Common myeloid progenitor, CD34-positive (primary cell): ENCODE results near the gene EHD3.

ENCODE experiments used
- CTCF ChIA-PET: fragments of 350-600 bp; sonication (Branson Sonifier 250); formaldehyde crosslinking; loops from one replicate; lab custom pipeline; 2021; ENCODE audit warnings: antibody characterized with exemption; lab: Charles Lee
- POLR2A ChIA-PET: fragments of 350-600 bp; sonication (Branson Sonifier 250); formaldehyde crosslinking; loops from one replicate; lab custom pipeline; 2021; ENCODE audit warnings: antibody characterized with exemption; lab: Charles Lee
- DNase-seq, 3 donors: peaks; one replicate each; pipeline versions ENCODE4 v3.0.0 to v3.0.0-alpha.2; 2013
- H3K27ac ChIP-seq, 2 experiments: 1 replicate in 1 of 2; 2 replicates in 1 of 2; pipeline ENCODE4 v1.7.0; 2013; ENCODE audit warnings: inconsistent platforms in 2 of 2, low read length in 2 of 2, mild to moderate bottlenecking in 2 of 2, low read depth in 1 of 2, moderate library complexity in 1 of 2; ENCODE audit not compliant: severe bottlenecking in 2 of 2, insufficient read depth in 1 of 2, poor library complexity in 1 of 2
- H3K27me3 ChIP-seq, 5 experiments: replicated peaks in 2 of 5; 1 replicate in 3 of 5; 2 replicates in 2 of 5; pipeline versions ENCODE4 v1.6.1 to v1.7.0; 2013; ENCODE audit warnings: low read length in 4 of 5, mild to moderate bottlenecking in 2 of 5, moderate library complexity in 2 of 5, inconsistent platforms in 1 of 5; ENCODE audit not compliant: insufficient read depth in 5 of 5, control insufficient read depth in 4 of 5
- H3K36me3 ChIP-seq, 4 experiments: 1 replicate in 2 of 4; 2 replicates in 2 of 4; pipeline versions ENCODE4 v1.6.1 to v1.7.0; 2013; ENCODE audit warnings: low read length in 3 of 4, control low read depth in 1 of 4, mild to moderate bottlenecking in 1 of 4; ENCODE audit not compliant: control insufficient read depth in 4 of 4, insufficient read depth in 4 of 4
- H3K4me1 ChIP-seq, 4 experiments: 1 replicate in 3 of 4; 2 replicates in 1 of 4; pipeline versions ENCODE4 v1.6.1 to v1.7.1; 2013; ENCODE audit warnings: low read length in 3 of 4, mild to moderate bottlenecking in 3 of 4, control low read depth in 1 of 4, inconsistent platforms in 1 of 4, moderate library complexity in 1 of 4; ENCODE audit not compliant: control insufficient read depth in 4 of 4, insufficient read depth in 4 of 4; ENCODE audit errors: control extremely low read depth in 1 of 4
- H3K4me3 ChIP-seq, 7 experiments: 1 replicate in 4 of 7; 2 replicates in 3 of 7; pipeline versions ENCODE4 v1.5.1 to v1.7.0; 2013; ENCODE audit warnings: mild to moderate bottlenecking in 7 of 7, low read length in 6 of 7, moderate library complexity in 6 of 7, inconsistent platforms in 2 of 7, low read depth in 2 of 7, control low read depth in 1 of 7; ENCODE audit not compliant: insufficient read depth in 4 of 7, control insufficient read depth in 1 of 7; ENCODE audit errors: extremely low read depth in 1 of 7
- H3K9me3 ChIP-seq, 5 experiments: 1 replicate in 4 of 5; 2 replicates in 1 of 5; pipeline versions ENCODE4 v1.6.1 to v1.7.1; 2013; ENCODE audit warnings: low read length in 4 of 5, mild to moderate bottlenecking in 2 of 5, inconsistent platforms in 1 of 5, low read depth in 1 of 5, moderate library complexity in 1 of 5; ENCODE audit not compliant: control insufficient read depth in 4 of 5, insufficient read depth in 2 of 5; ENCODE audit errors: control extremely low read depth in 1 of 5
- WGBS: methylation state at CpG from one replicate; pipeline ENCODE4 v1.1.5; 2013; ENCODE audit not compliant: insufficient coverage; 5-methylcytosine and 5-hydroxymethylcytosine counted together

EHD3 gene

DNA sequence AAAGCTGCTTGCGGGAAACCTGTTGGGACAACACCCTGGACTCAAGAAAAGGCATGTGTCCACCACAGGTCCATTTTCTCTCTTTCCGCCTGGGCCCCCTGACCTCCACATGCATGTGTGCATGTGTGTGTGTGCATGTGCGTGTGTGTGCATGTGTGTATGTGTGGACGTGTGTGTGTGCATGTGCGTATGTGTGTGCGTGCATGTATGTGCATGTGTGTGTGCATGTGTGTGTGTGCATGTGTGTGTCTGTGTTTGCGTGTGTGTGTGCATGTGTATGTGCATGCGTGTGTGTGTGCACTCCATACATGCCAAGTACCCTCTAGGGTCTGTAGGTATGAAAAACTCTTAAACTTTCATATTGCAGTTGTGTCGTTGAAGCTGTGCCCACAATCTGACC, 33.0 kb upstream of the EHD3 start:
- 100% methylated on average over 3 of the region's 9 CpGs for WGBS
- no peak overlapping the region for H3K4me3 ChIP-seq
- H3K36me3 ChIP-seq, result peaks cover 0 to 16% (median 0%) of the 10 kb centered on the region in 4 experiments
- no peak overlapping the region for H3K27ac ChIP-seq
- H3K4me1 ChIP-seq, result no peaks in the 10 kb centered on the region
- no peaks in the 10 kb centered on the region for H3K9me3 ChIP-seq
- CTCF ChIA-PET, result no interaction called here
- no peak for DNase-seq
- POLR2A ChIA-PET, result no interaction called here
- H3K27me3 ChIP-seq, result no peaks in the 10 kb centered on the region

DNA sequence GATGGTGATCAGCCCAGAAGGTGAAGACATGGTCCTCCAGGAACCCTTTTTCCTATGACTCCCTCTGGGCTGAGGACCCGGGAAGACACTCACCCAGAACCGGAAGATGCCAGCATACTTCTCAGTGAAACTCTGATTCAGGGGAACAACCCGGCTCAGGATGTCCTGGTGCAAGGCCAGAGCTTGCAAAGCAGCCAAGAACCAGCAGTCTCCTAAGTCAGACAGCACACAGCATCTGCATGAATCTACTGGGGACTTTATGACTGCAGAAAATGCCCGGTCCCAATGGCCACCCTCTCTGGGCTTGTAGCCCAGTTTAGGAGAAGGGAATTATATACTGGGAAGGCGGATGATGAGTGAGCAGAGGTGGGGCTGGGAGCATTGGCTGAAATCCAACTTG, 31.9 kb upstream of the EHD3 start:
- no peaks in the 10 kb centered on the region for H3K9me3 ChIP-seq
- POLR2A ChIA-PET, result no interaction called here
- H3K27me3 ChIP-seq, result no peaks in the 10 kb centered on the region
- H3K4me3 ChIP-seq, result no peak overlapping the region
- 95% methylated on average over 3 of the region's 5 CpGs for WGBS
- DNase-seq, result no peak
- peaks cover 0 to 8% (median 0%) of the 10 kb centered on the region in 4 experiments for H3K36me3 ChIP-seq
- CTCF ChIA-PET, result no interaction called here
- H3K27ac ChIP-seq, result no peak overlapping the region
- no peaks in the 10 kb centered on the region for H3K4me1 ChIP-seq

GRCh38 chr2:31202833-31203232, 31.1 kb upstream of the EHD3 start:
- Histone ChIP-seq H3K27ac (no peak overlapping the region), H3K9me3 (no peaks in the 10 kb centered on the region), H3K4me1 (no peaks in the 10 kb centered on the region), H3K27me3 (no peaks in the 10 kb centered on the region), H3K36me3 (peaks cover 0 to 7% (median 0%) of the 10 kb centered on the region in 4 experiments), H3K4me3 (no peak overlapping the region)
- no peak for DNase-seq
- 100% methylated on average over 4 of the region's 5 CpGs for WGBS
- ChIA-PET CTCF (interaction anchor here (1.0 to 1.3 kb wide), 2 partner anchors 18 to 32 kb away, joined by 3 read pairs; no protein-coding TSS in a partner anchor), POLR2A (no interaction called here)

GRCh38 chr2:31203916-31204315, 30.0 kb upstream of the EHD3 start:
- no peaks in the 10 kb centered on the region for H3K9me3 ChIP-seq
- H3K27ac ChIP-seq, result no peak overlapping the region
- H3K4me1 ChIP-seq, result no peaks in the 10 kb centered on the region
- peaks cover 0 to 7% (median 0%) of the 10 kb centered on the region in 4 experiments for H3K36me3 ChIP-seq
- ChIA-PET POLR2A (no interaction called here), CTCF (interaction anchor here (1.3 kb wide), 1 partner anchor 33 kb away, joined by 3 read pairs; no protein-coding TSS in a partner anchor)
- H3K4me3 ChIP-seq, result no peak overlapping the region
- H3K27me3 ChIP-seq, result no peaks in the 10 kb centered on the region
- DNase-seq, result no peak

DNA sequence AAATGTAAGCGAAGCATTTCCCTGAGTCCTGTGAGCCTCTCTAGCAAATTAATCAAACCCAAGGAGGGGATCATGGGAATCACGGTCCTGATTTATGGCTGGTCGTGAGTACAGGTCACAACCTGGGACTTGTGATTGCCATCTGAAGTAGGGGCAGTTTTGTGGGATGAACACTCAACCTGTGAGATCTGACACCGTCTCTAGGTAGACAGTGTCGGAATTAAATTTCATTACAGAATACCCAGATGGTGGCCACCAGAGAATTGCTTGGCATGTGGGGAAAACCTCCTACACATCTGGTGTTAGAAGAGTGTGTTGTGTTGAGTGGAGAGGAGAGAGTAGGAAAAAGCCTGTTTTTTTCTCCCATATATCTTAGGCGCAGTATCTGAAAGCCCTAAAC, 29.2 kb upstream of the EHD3 start:
- 88% methylated on average over 5 of the region's 6 CpGs for WGBS
- peaks cover 0 to 3% (median 0%) of the 10 kb centered on the region in 4 experiments for H3K36me3 ChIP-seq
- CTCF ChIA-PET, result no interaction called here
- no peak overlapping the region for H3K4me3 ChIP-seq
- no peaks in the 10 kb centered on the region for H3K4me1 ChIP-seq
- no peak for DNase-seq
- no peaks in the 10 kb centered on the region for H3K9me3 ChIP-seq
- POLR2A ChIA-PET, result no interaction called here
- no peak overlapping the region for H3K27ac ChIP-seq
- H3K27me3 ChIP-seq, result no peaks in the 10 kb centered on the region

- no peak for DNase-seq
- Histone ChIP-seq H3K9me3 (no peaks in the 10 kb centered on the region), H3K36me3 (peaks cover 0 to 2% (median 0%) of the 10 kb centered on the region in 4 experiments), H3K4me1 (no peaks in the 10 kb centered on the region), H3K27ac (no peak overlapping the region), H3K27me3 (no peaks in the 10 kb centered on the region), H3K4me3 (no peak overlapping the region)
- ChIA-PET POLR2A (no interaction called here), CTCF (no interaction called here)
- 93% methylated on average over 8 of the region's 9 CpGs for WGBS
Measured at GRCh38 chr2:31205186-31205585, 28.8 kb upstream of the EHD3 start.

- CTCF ChIA-PET, result no interaction called here
Measured at GRCh38 chr2:31205613-31206012, 28.3 kb upstream of the EHD3 start.

More at GRCh38 chr2:31205613-31206012, 28.3 kb upstream of the EHD3 start:
- no peaks in the 10 kb centered on the region for H3K4me1 ChIP-seq
- H3K27ac ChIP-seq, result no peak overlapping the region
- 100% methylated on average over 3 of the region's 3 CpGs for WGBS
- no peak overlapping the region for H3K4me3 ChIP-seq
- POLR2A ChIA-PET, result no interaction called here
- H3K36me3 ChIP-seq, result no peaks in the 10 kb centered on the region
- H3K9me3 ChIP-seq, result no peaks in the 10 kb centered on the region
- no peak for DNase-seq
- no peaks in the 10 kb centered on the region for H3K27me3 ChIP-seq
